ENCODE data around the gene FRMD3.

FRMD3 gene

DNA sequence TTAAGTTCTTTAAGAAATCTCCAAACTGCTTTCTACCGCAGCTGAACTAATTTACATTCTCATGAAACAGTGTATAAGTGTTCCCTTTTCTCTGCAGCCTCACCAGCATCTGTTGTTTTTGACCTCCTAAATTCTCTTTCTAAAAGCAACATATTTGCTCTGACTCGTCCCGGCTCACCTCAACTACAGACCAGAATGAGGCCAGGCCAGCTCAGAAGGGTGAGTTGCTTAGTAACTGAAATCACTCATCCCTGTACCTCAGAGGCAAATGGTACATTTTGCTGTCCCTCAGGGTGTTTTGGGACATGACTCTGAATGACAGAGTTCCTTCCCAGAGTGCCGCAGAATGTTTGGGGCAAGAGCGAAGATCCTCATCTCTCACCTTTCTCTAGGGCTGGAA is 127.5 kb downstream of the FRMD3 start:
- TF ChIP-seq NFIC (IDR thresholded peaks at IDR 0.05) (no peak), EGR1 (IDR thresholded peaks at IDR 0.05) (no peak), MAX (IDR thresholded peaks at IDR 0.05) (no peak), EP300 (IDR thresholded peaks at IDR 0.05; ENCODE audit: borderline replicate concordance) (no peak), TEAD4 (IDR thresholded peaks at IDR 0.05) (no peak), TAF1 (IDR thresholded peaks at IDR 0.05; ENCODE audit: low read depth) (no peak), YY1 (IDR thresholded peaks at IDR 0.05; ENCODE audit: low read depth) (no peak), CEBPB (IDR thresholded peaks at IDR 0.05) (no peak), FOXM1 (IDR thresholded peaks at IDR 0.05; ENCODE audit: borderline replicate concordance, low read depth) (no peak), RAD21 (IDR thresholded peaks at IDR 0.05; ENCODE audit: low read depth) (no peak), ZBTB7A (IDR thresholded peaks at IDR 0.05; ENCODE audit: low read depth) (no peak), CREB1 (IDR thresholded peaks at IDR 0.05; ENCODE audit: low read depth) (no peak), TCF12 (IDR thresholded peaks at IDR 0.05; ENCODE audit: low read depth) (no peak)
- TF ChIP-seq, protein P1, sequence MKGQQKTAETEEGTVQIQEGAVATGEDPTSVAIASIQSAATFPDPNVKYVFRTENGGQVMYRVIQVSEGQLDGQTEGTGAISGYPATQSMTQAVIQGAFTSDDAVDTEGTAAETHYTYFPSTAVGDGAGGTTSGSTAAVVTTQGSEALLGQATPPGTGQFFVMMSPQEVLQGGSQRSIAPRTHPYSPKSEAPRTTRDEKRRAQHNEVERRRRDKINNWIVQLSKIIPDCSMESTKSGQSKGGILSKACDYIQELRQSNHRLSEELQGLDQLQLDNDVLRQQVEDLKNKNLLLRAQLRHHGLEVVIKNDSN (IDR thresholded peaks at IDR 0.05) = no peak
- TF ChIP-seq, protein P2, sequence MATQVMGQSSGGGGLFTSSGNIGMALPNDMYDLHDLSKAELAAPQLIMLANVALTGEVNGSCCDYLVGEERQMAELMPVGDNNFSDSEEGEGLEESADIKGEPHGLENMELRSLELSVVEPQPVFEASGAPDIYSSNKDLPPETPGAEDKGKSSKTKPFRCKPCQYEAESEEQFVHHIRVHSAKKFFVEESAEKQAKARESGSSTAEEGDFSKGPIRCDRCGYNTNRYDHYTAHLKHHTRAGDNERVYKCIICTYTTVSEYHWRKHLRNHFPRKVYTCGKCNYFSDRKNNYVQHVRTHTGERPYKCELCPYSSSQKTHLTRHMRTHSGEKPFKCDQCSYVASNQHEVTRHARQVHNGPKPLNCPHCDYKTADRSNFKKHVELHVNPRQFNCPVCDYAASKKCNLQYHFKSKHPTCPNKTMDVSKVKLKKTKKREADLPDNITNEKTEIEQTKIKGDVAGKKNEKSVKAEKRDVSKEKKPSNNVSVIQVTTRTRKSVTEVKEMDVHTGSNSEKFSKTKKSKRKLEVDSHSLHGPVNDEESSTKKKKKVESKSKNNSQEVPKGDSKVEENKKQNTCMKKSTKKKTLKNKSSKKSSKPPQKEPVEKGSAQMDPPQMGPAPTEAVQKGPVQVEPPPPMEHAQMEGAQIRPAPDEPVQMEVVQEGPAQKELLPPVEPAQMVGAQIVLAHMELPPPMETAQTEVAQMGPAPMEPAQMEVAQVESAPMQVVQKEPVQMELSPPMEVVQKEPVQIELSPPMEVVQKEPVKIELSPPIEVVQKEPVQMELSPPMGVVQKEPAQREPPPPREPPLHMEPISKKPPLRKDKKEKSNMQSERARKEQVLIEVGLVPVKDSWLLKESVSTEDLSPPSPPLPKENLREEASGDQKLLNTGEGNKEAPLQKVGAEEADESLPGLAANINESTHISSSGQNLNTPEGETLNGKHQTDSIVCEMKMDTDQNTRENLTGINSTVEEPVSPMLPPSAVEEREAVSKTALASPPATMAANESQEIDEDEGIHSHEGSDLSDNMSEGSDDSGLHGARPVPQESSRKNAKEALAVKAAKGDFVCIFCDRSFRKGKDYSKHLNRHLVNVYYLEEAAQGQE (IDR thresholded peaks at IDR 0.05; ENCODE audit: low read depth) = no peak

DNA sequence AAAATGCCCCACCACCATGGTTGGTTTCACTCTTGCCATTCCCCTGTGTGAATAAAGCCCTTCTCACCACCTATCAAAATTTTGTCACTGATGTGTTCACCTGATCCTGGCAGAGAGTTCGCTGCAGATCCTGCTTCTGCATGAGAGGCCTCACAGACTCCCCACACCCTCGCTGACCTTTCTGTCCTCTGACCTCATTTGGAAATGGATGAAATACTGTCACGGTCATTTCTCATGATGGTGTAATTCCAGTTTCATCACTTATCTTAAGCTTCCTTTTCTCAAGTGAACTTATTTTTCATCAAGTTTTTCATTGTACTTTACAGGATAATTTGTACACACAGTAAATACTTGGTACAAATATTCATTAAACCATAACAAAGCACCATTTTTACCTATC is 131.3 kb downstream of the FRMD3 start:
- TF ChIP-seq EP300 (IDR thresholded peaks at IDR 0.05; ENCODE audit: borderline replicate concordance) (no peak), YY1 (IDR thresholded peaks at IDR 0.05; ENCODE audit: low read depth) (no peak), TEAD4 (IDR thresholded peaks at IDR 0.05) (no peak), EGR1 (IDR thresholded peaks at IDR 0.05) (no peak), CEBPB (IDR thresholded peaks at IDR 0.05) (no peak), ZBTB7A (IDR thresholded peaks at IDR 0.05; ENCODE audit: low read depth) (no peak), MAX (IDR thresholded peaks at IDR 0.05) (no peak), RAD21 (IDR thresholded peaks at IDR 0.05; ENCODE audit: low read depth) (no peak), CREB1 (IDR thresholded peaks at IDR 0.05; ENCODE audit: low read depth) (no peak), TCF12 (IDR thresholded peaks at IDR 0.05; ENCODE audit: low read depth) (no peak), TAF1 (IDR thresholded peaks at IDR 0.05; ENCODE audit: low read depth) (no peak), NFIC (IDR thresholded peaks at IDR 0.05) (no peak), FOXM1 (IDR thresholded peaks at IDR 0.05; ENCODE audit: borderline replicate concordance, low read depth) (no peak)
- TF ChIP-seq, protein P1 (IDR thresholded peaks at IDR 0.05) = no peak
- TF ChIP-seq, protein P2 (IDR thresholded peaks at IDR 0.05; ENCODE audit: low read depth) = no peak

- TF ChIP-seq CEBPB (IDR thresholded peaks at IDR 0.05) (no peak), TAF1 (IDR thresholded peaks at IDR 0.05; ENCODE audit: low read depth) (no peak), RAD21 (IDR thresholded peaks at IDR 0.05; ENCODE audit: low read depth) (no peak), MAX (IDR thresholded peaks at IDR 0.05) (no peak), EP300 (IDR thresholded peaks at IDR 0.05; ENCODE audit: borderline replicate concordance) (no peak), TCF12 (IDR thresholded peaks at IDR 0.05; ENCODE audit: low read depth) (no peak), FOXM1 (IDR thresholded peaks at IDR 0.05; ENCODE audit: borderline replicate concordance, low read depth) (no peak), CREB1 (IDR thresholded peaks at IDR 0.05; ENCODE audit: low read depth) (no peak), NFIC (IDR thresholded peaks at IDR 0.05) (no peak), ZBTB7A (IDR thresholded peaks at IDR 0.05; ENCODE audit: low read depth) (no peak), YY1 (IDR thresholded peaks at IDR 0.05; ENCODE audit: low read depth) (no peak), TEAD4 (IDR thresholded peaks at IDR 0.05) (no peak), EGR1 (IDR thresholded peaks at IDR 0.05) (no peak)
- TF ChIP-seq, protein P2 (IDR thresholded peaks at IDR 0.05; ENCODE audit: low read depth) = no peak
- TF ChIP-seq, protein P1 (IDR thresholded peaks at IDR 0.05) = no peak
These were observed 132.4 kb downstream of the FRMD3 start for GRCh38 chr9:83405759-83406158.
